NCI-H2196 treated with DMSO at 0.1 percent for 48 hours (cell line): ENCODE measurements around the gene NEK4.
"Not testable (repeated sequence)": the region's sequence is repeated elsewhere in the genome, so short reads cannot be mapped to it uniquely, and the experiment has no call there.

ENCODE experiments used
- DNase-seq: peaks from one replicate; lab custom pipeline; 2025; ENCODE audit not compliant: unreplicated experiment; lab: John Stamatoyannopoulos, UW

Gene NEK4

GRCh38 chr3:52779837-52780585, 9.3 kb upstream of the NEK4 start:
- DNase-seq = no peak

DNA sequence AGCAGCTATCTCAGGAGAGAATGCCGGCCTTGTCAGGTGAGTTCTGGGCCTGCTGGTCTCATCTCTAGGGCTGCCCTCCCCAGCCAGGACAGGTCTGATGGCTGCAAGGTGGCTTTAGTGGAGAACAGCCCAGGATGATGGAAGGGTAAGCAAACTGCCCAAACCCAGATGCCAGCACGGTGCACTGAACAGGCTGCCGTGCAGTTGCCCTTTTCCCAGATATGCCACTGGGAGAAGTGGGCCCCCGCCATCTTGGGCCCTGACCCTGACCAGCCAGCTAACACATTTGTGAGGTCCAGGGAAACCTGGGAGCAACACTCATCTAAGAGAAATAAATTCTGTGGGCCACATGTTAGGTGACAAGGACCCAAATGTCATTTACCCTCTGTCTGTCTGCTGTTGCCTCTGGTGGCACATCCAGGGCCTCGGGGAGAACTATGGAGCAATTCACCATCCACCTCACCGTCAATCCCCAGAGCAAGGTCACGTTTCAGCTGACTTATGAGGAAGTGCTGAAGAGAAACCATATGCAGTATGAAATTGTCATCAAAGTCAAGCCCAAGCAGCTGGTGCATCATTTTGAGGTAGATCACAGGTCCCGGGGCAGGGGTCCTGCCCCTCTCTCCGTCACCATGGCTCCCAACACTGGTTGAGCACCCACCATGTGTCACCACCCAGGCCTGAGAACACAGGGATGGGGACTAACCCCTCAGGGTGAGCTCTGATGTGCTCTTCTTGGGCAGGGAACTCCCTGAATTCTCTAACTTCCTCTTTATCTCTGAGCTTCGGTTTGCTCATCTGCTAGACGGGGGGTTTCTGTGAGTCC, 8.5 kb upstream of the NEK4 start:
- no peak for DNase-seq

- no peak for DNase-seq
Observed at GRCh38 chr3:52777959-52778805, 7.4 kb upstream of the NEK4 start.

DNA sequence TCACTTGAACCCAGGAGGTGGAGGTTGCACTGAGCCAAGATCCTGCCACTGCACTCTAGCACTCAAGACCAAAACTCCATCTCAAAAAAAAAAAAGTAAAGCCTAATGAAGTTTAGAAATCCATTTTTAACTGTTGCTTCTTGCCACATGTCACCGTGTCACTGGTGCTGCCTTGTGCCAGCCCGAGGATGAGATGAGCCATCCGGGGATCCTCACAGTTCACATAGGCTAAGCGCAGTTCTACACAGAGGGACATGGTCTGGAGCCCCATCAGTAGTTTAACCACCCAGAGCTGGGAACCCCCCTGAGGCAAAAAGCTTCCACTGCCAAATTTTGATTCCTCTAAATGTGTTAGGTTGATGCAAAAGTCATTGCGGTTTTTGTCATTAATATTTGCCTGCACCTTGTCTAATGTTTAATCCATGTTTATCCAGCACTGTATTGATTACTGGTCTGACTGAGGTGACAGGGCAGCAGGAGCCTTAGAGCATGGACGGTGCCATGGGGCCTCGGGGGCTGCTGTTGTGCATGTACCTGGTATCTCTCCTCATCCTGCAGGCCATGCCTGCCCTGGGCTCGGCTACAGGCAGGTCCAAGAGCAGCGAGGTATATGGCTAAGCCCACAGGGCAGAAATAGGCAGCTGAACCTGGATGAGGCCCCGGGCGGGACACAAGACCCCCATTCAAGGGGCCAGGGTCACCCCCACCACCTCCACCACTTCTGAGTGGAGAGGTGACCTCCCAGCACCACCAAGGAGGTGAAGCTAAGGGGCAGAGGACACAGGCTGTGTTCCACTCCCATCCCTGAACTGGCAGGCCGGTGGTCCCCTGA, 6.6 kb upstream of the NEK4 start, which contains the start of gene ITIH1:
ITIH1 (plus strand) TSS at position 473 of the 832 bp plus-strand sequence; CDS start at position 490, 17 bp downstream.
- no peak for DNase-seq

GRCh38 chr3:52776486-52776885, 5.7 kb upstream of the NEK4 start:
- DNase-seq = not testable (repeated sequence)

GRCh38 chr3:52775877-52776276, 5.1 kb upstream of the NEK4 start:
- DNase-seq = no peak

DNA sequence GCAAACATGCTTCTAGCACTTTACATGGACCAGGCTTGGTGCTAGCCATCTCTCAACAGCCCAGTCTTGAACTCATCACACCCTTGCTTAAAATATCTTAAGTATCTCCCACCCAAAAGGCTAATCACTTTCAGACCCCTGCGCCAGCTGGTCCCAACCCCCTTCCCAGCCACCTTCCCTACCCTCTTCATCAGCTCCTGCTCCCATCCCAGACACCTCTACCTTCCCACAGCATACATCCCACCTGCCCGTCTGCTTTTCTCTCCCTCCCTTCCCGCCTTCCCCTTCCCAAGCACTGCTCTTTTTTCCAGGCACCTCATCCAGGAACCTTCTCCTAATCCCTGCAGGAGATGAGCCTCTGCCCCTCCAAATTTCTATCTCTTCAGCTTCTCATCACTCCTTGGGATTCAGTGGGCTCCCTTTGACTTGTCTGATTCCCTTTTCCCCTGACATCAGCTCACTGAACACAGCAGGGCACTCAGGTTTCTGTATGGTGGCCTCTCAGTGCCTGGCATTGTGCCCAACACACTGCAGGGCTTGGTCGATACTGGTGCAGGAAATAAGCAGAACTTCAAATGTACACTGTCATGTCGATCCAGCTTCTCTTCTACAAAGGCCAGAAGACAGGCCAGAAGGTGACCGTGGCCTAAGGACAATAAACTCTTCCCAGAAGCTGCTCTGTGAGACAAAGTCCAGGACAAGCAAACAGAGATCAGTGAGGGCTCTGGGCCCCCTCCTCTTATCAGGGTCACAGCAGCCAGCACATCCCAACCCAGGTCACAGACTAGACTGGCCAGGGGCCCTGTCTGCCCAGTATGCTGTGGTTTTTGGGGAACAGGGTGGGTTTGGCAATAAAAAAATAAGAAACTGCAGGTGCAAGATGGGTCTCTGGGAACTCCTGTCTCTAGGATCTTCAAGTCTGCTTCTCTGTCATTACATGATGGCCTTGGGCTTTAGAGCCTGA, 4.4 kb upstream of the NEK4 start:
- DNase-seq = no peak

- no peak for DNase-seq
Observed at GRCh38 chr3:52774066-52774713, 3.5 kb upstream of the NEK4 start.

DNA sequence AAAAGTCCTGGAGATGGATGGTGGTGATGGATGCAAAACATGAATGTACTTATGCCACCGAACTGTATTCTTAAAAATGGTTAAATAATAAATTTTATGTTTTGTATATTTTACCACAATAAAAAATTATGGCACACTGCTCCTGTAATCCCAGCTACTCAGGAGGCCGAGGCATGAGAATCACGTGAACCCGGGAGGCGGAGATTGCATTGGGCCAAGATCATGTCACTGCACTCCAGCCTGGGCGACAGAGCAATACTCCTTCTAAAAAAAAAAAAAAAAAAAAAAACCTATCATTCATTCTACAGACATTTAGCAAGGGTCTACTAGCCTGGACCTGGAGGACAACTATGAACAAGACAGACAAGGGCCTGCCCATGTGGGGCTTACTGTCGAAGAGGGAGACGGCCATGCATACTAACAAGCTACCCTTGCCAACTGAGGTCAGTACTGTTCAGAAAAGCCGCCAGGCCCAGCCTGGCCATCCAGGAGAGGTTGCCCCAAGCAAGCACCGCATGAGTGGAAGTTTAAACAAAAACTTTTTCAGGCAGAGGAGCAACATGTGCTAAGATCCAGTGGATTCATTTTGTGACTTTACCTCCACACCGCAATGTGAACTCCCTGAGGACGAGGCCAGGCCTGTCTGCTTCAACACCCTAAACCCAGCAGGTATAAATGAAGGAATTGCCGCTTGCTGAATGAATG, 2.8 kb upstream of the NEK4 start:
- DNase-seq = no peak

DNA sequence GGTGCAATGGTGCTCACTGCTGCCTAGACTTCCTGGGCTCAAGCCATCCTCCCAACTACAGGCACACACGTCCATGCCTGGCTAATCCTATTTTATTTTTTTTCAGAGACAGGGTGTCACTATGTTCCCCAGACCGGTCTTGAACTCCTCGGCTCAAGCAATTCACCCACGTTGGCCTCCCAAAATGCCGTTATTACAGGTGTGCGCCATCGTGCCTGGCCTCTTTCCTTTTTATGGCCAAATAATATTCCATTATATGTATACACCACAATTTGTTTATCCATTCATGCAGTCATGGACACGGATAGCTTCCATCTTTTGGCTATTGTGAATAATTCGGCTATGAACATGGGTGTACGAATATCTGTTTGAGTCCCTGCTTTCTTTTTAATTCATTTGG, 962 bp upstream of the NEK4 start:
- no peak for DNase-seq

- no peak for DNase-seq
Observed at GRCh38 chr3:52771334-52771681, 568 bp upstream of the NEK4 start.

- no peak for DNase-seq
Observed at GRCh38 chr3:52769786-52770455, 819 bp downstream of the NEK4 start.

- no peak for DNase-seq
Observed at GRCh38 chr3:52763466-52763865, 7.3 kb downstream of the NEK4 start.

DNA sequence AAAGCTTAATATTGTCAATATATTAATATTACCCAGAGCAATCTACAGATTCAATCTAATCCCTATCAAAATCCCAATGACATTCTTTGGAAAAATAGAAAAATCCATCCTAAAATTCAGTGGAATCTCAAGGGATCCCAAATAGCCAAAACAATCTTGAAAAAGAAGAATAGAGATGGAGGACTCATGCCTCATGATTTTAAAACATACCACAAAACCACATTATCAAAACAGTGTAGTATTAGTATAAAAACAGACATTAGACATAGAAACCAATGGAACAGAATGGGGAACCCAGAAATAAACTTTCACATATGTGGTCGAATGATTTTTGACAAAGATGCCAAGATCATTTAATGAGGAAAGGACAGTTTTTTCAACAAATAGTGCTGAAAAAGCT, 14.6 kb downstream of the NEK4 start:
- no peak for DNase-seq

- DNase-seq = no peak
Observed at GRCh38 chr3:52754373-52754772, 16.4 kb downstream of the NEK4 start.

- no peak for DNase-seq
Observed at GRCh38 chr3:52752045-52752660, 18.6 kb downstream of the NEK4 start.

GRCh38 chr3:52743721-52744120, 27.0 kb downstream of the NEK4 start:
- DNase-seq = no peak
